Measurements from ENCODE around the gene STARD3NL. TPM values are rescaled to one million over a fixed set of nuclear protein-coding genes. Genes with fewer than 3 reads are reported as not detected.

The STARD3NL gene
- total and polyA plus RNA-seq, 2 of the 13 experiments (the other 11 are each of a cell fraction or from before 2014, with no cell fraction given), result 37.3 to 42.3 TPM

- TF ChIP-seq, protein P1, sequence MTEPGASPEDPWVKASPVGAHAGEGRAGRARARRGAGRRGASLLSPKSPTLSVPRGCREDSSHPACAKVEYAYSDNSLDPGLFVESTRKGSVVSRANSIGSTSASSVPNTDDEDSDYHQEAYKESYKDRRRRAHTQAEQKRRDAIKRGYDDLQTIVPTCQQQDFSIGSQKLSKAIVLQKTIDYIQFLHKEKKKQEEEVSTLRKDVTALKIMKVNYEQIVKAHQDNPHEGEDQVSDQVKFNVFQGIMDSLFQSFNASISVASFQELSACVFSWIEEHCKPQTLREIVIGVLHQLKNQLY (CRISPR knock-in tag; IDR thresholded peaks at IDR 0.05), result no peak
- TF ChIP-seq IRX3 (CRISPR knock-in tag; IDR thresholded peaks at IDR 0.05; ENCODE audit: borderline replicate concordance, low read depth) (no peak), BCLAF1 (IDR thresholded peaks at IDR 0.05) (no peak), TOE1 (CRISPR knock-in tag; IDR thresholded peaks at IDR 0.05) (no peak), ERF (CRISPR knock-in tag; IDR thresholded peaks at IDR 0.05) (no peak), SMARCE1 (IDR thresholded peaks at IDR 0.05; ENCODE audit: borderline replicate concordance) (no peak), ZNF788 (CRISPR knock-in tag; IDR thresholded peaks at IDR 0.05; ENCODE audit: borderline replicate concordance) (no peak), SMAD1 (CRISPR knock-in tag; IDR thresholded peaks at IDR 0.05; ENCODE audit: borderline replicate concordance, low read depth) (no peak), MNT (IDR thresholded peaks at IDR 0.05) (no peak), ZNF33A (CRISPR knock-in tag; IDR thresholded peaks at IDR 0.05; ENCODE audit: borderline replicate concordance) (no peak), ZNF354B (CRISPR knock-in tag; IDR thresholded peaks at IDR 0.05) (no peak), PRDM4 (CRISPR knock-in tag; IDR thresholded peaks at IDR 0.05; ENCODE audit: borderline replicate concordance) (no peak)
- Histone ChIP-seq H3K4me2 (ENCODE audit: low read depth, low read length) (no peak overlapping the region), H3K4me1 (ENCODE audit: insufficient read depth, low read length) (no peaks in the 10 kb centered on the region), H3K9ac (ENCODE audit: insufficient read depth, low read depth, low read length) (no peak overlapping the region), H3K4me3 (replicated peaks in 1 of 3; ENCODE audit: insufficient read depth in 1 of 3, low read depth in 2 of 3, low read length in 3 of 3) (no peak overlapping the region), H3K27me3 (ENCODE audit: control insufficient read depth in 1 of 2, insufficient read depth in 2 of 2, low read length in 2 of 2) (peaks cover 1 to 7% of the 10 kb centered on the region in 2 experiments; a peak in 2 of 5 replicates), H3K36me3 (replicated peaks in 1 of 2; ENCODE audit: control insufficient read depth in 1 of 2, insufficient read depth in 2 of 2, low read length in 2 of 2) (no peaks in the 10 kb centered on the region), H3K27ac (ENCODE audit: extremely low read length, insufficient read depth, low read length) (no peak overlapping the region), H3K79me2 (ENCODE audit: insufficient read depth, low read length) (no peaks in the 10 kb centered on the region), H4K20me1 (ENCODE audit: insufficient read depth, low read length) (no peaks in the 10 kb centered on the region), H3K9me3 (ENCODE audit: low read length) (no peaks in the 10 kb centered on the region), H2AFZ (ENCODE audit: low read length) (no peak overlapping the region)
- intact Hi-C loops (cut with micrococcal nuclease; ENCODE audit: unreplicated experiment) (no loop called here), in situ Hi-C loops (cut with HindIII; ENCODE audit: extremely low pct_ligation_motif_present, low pct_unique_long_range_greater_than_20kb) (no loop called here)
- DNase-seq (ENCODE audit: low spot score) (no peak), ATAC-seq (no peak), FAIRE-seq (no peak)
- 45% methylated on average over 14 of the region's 14 CpGs for WGBS (ENCODE audit: low lambda C conversion rate)
- no TSS peak for BruUV-seq (replicated peaks)
- CTCF ChIA-PET (ENCODE audit: low intra/inter-chr PET ratio, low total read pairs), result no interaction called here
- POLR2A ChIA-PET, result no interaction called here
Measured at GRCh38 chr7:38244516-38244915, 66.5 kb downstream of the STARD3NL start.
